Measurements from ENCODE around the gene CEP72.
"Not testable (repeated sequence)": the region's sequence is repeated elsewhere in the genome, so short reads cannot be mapped to it uniquely, and the experiment has no call there.

The CEP72 gene

GRCh38 chr5:620152-620551 is 8.0 kb downstream of the CEP72 start:
- no peak for DNase-seq

GRCh38 chr5:620586-621180 is 8.5 kb downstream of the CEP72 start:
- DNase-seq, result no peak

- no peak for DNase-seq
These were observed 9.2 kb downstream of the CEP72 start for GRCh38 chr5:621341-621761.

- no peak for DNase-seq
These were observed 10.2 kb downstream of the CEP72 start for GRCh38 chr5:622359-622758.

GRCh38 chr5:622946-623522 is 10.9 kb downstream of the CEP72 start:
- DNase-seq, result no peak

- no peak for DNase-seq
These were observed 11.4 kb downstream of the CEP72 start for GRCh38 chr5:623531-623930.

- DNase-seq, result no peak
These were observed 12.2 kb downstream of the CEP72 start for GRCh38 chr5:624118-624950.

- no peak for DNase-seq
These were observed 12.8 kb downstream of the CEP72 start for GRCh38 chr5:624951-625230.

GRCh38 chr5:625516-625915 is 13.4 kb downstream of the CEP72 start:
- DNase-seq, result no peak

GRCh38 chr5:626850-627249 is 14.7 kb downstream of the CEP72 start:
- no peak for DNase-seq

GRCh38 chr5:627840-628239 is 15.7 kb downstream of the CEP72 start:
- no peak for DNase-seq

- not testable (repeated sequence) for DNase-seq
These were observed 16.4 kb downstream of the CEP72 start for GRCh38 chr5:628351-629205.

- DNase-seq, result no peak
These were observed 21.4 kb downstream of the CEP72 start for GRCh38 chr5:633501-633955.

GRCh38 chr5:634191-634590 is 22.1 kb downstream of the CEP72 start:
- no peak for DNase-seq

GRCh38 chr5:635306-636055 is 23.3 kb downstream of the CEP72 start:
- DNase-seq, result no peak

- DNase-seq, result no peak
These were observed 24.8 kb downstream of the CEP72 start for GRCh38 chr5:636951-637350.

GRCh38 chr5:637581-638450 is 25.7 kb downstream of the CEP72 start:
- DNase-seq, result no peak

GRCh38 chr5:638501-639252 is 26.5 kb downstream of the CEP72 start:
- DNase-seq, result no peak

GRCh38 chr5:639253-639530 is 27.1 kb downstream of the CEP72 start:
- DNase-seq, result no peak

- no peak for DNase-seq
These were observed 27.6 kb downstream of the CEP72 start for GRCh38 chr5:639584-640213.

Measured in GF-D8 (cell line).